ENCODE results near the gene SLC46A1. TPM values are rescaled to one million over a fixed set of nuclear protein-coding genes. Genes with fewer than 3 reads are reported as not detected.
"Not testable (repeated sequence)": the region's sequence is repeated elsewhere in the genome, so short reads cannot be mapped to it uniquely, and the experiment has no call there.

SLC46A1 gene
- 10 to 100 TPM; 13.3 to 18.6 (median 13.4) TPM for polyA plus RNA-seq (ENCODE audit: insufficient read length in 4 of 4)

DNA sequence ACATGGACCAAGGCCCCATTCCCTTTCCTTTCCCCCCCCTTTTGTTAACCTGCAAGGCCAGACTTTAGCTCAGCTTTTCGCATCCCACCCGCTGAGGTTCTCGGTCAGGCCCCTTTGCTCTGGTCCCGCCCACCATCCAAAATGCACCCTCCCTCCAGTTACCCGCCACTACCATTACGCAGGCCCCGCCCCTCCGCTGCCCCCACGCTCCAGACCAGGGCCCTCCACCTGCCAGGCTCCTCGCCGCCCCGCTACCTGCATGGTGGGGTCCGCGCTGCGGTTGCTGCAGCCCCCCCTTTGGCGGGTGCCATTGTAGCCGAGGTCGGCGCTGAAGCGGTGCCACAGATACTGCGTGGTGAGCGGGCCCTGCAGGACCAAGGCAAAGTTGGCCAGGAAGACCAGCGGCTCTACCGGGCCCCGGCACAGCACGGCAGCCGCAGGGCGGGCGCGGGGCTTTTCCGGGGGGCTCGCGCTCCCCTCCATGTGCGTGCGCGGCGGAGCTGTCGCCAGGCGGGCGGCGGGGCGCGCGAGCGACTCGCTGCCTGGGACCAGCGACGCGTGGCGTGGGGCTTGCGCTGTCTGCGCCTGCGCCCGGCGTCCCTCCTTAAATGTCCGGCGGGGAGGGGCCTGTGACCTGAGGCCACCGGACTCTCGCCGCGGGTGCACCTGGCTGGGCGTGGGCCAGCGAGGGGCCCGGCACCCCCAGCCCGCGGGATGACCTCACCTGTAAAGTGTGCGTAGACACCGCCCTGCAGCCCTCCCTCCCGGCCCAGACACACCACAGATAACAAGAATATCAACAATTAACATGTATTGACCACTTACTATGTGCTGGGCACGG is at the start of gene SLC46A1:
Gene SLC46A1, minus strand, starts transcription at position 581 of the 841 bp plus-strand sequence. Its CDS starts 98 bp downstream, at position 483.
- peak in 1 of 4 donors; percentile 29 for DNase-seq (ENCODE audit: low read depth in 4 of 4, low spot score in 2 of 4)

DNA sequence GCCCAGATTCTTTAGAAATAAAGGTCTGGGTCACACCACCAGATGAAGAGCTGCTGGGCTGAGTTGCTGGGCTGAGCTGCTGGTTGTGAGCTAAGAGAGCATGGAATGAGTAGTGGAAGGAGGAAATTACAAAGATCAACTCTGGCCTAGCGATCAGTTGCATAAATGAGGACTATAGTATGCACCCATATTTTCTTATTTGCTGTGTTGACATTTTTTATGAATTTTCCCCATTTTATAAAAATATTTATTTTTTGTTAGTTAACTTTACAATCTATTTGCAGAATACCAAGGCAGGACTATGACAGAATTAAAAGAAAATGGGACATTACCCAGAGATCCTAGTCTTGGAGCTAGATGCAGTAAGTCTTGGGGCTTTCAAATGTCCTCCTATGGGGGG is 43.8 kb upstream of the SLC46A1 start:
- DNase-seq (ENCODE audit: low read depth in 4 of 4, low spot score in 2 of 4): no peak

DNA sequence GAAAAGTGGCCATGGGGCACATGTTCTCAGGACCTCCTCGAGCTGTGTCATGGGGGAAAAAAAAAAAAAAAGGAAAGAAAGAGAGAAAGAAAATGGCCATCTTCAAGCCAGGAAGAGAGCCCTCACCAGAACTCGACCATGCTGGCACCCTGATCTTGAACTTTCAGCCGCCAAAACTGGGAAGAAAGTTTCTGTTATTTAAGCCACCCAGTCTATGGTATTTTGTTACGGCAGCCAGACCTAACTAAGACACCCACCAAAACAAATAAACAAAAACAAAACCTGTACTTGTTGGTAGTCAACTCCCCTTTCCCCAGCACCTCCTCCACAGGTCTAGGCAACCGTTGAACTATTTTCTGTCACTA is 41.4 kb upstream of the SLC46A1 start:
- DNase-seq (ENCODE audit: low read depth in 4 of 4, low spot score in 2 of 4): no peak

DNA sequence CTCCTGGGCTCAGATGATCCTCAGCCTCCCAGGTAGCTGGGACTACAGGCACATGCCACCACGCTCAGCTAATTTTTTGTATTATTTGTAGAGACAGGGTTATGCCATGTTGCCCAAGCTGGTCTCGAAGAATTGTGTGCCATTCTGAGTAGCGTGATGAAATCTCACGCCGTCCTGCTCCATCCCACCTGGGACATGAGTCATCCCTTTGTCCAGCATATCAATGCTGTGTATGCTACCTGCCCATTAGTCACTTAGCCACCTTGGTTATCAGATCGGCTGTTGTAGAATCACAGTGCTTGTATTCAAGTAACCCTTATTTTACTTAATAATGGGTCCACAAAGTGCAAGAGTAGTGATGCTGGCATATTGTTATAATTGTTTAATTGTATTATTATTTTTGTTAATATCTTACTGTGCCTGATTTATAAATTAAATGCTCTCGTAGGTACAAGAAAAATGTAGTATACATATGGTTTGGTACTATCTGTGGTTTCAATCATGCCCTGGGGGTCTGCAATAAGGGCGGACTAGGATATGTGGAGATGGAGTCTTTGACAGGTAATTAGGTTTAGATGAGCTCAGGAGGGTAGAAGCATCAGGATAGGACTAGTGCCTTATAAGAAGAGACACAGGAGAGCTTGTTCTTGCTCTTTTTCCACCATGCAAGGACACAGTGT is 40.8 kb upstream of the SLC46A1 start:
- no peak for DNase-seq (ENCODE audit: low read depth in 4 of 4, low spot score in 2 of 4)

DNA sequence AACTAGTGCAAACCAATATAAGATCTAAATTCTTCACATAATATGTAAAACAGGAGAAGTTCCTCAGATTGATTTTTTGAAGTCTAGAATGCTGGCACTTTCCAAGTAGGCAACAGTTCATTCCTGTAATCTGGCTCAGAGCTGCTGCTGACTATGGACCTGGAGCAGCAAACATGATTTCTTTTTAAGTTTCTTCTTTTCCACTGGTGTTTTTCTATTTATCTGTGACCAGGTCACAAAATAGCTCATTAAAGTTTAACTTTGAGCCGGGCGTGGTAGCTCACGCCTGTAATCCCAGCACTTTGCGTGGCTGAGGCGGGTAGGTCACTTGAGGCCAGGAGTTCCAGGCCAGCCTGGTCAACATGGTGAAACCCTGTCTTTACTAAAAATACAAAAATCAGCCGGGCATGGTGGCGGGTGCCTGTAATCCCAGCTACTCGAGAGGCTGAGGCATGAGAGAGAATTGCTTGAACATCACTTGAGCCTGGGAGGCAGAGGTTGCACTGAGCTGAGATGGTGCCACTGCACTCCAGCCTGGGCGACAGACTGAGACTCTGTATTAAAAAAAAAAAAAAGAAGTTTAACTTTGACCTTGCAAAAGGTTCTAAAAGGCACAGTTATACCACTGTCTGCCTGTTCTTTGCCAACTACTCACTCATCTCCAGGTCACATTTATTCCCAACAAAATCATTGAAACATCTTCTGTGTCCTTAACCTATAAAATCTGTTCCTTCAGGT is 38.1 kb upstream of the SLC46A1 start:
- DNase-seq (ENCODE audit: low read depth in 4 of 4, low spot score in 2 of 4): no peak

DNA sequence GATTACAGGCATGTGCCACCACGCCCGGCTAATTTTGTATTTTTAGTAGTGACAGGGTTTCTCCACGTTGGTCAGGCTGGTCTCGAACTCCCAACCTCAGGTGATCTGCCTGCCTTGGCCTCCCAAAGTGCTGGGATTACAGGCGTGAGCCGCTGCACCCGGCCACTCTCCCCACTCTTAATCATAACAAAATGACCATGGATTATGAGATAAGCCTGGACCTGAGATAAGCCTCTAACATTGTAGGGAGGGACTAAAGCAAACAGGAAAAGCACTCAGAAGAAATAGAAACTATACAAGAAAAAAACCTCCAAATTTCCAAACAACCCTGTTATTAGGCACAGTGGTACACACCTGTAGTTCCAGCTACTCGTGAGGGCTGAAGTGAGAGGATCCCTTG is 28.3 kb upstream of the SLC46A1 start:
- DNase-seq (ENCODE audit: low read depth in 4 of 4, low spot score in 2 of 4): not testable (repeated sequence)

DNA sequence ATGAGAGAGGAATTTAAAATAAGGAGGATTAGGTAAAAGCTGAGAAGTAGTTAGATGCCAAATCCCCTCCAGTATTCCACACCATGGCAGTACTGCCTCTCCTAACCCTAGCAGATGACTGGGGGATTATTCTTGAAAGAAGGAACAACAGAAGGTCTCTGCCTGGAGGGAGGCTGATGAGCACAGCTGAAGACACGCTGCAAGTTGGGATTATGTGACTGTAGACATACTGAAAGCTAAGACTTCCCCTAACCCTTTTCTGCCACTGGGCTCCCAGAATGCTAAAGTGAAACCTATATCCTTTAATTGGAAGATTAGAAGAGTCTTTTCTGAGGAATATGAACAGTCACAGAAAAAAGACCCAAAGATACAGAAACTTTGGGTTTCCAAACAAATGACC is 27.7 kb upstream of the SLC46A1 start:
- DNase-seq (ENCODE audit: low read depth in 4 of 4, low spot score in 2 of 4): no peak

DNA sequence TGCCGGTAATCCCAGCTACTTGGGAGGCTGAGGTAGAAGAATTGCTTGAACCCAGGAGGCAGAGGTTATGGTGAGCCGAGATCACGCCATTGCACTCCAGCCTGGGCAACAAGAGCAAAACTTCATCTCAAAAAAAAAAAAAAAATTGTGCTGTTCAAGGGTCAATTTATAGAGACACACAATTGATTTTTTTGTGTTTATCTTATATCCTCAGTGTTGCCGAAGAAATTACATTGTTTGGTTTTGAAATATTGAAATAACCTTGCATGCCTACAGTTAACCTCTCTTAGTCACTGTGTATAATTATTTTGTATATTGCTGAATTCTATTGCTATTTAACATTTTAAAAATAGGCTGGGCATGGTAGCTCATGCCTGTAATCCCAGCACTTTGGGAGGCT is 22.0 kb upstream of the SLC46A1 start:
- DNase-seq (ENCODE audit: low read depth in 4 of 4, low spot score in 2 of 4): not testable (repeated sequence)

DNA sequence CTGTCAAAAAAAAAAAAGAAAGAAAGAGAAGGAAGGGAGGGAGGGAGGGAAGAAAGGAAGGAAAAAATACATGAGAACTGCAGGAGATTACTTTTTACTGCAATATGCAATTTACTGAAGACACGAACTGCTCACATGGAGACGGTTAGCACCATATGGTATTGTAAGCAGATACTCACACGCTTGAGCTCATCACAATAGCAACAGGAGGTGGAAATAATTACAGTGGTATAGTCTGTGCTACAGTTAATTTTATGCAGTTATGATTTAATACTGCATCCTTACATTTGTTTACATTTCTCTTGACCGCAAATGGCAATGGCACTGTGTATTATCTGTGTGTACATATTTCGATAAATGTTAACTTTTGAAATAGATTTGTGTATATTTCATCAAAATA is 21.4 kb upstream of the SLC46A1 start:
- DNase-seq (ENCODE audit: low read depth in 4 of 4, low spot score in 2 of 4): no peak

DNA sequence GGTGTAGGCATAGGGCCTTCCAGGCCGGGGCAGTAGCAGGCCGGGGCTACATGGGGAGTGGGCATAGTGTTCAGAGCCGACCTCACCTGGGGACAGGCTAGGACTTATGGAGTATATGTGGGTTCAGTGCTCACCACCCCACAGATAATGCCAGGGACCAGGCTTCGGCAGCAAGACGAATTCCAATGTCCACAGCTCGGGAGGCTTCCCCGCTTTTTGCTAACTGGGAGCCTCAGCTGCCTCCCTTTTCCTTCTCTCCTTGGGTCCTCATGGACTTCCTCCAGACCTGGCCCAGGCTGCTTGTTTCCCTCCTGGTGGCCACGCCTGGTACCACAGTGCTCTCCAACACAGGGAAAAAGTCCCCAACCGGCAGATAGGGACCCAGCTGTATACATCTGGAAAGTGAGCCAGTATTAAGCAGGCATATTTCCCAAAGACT is 20.1 kb upstream of the SLC46A1 start:
- DNase-seq (ENCODE audit: low read depth in 4 of 4, low spot score in 2 of 4): no peak

DNA sequence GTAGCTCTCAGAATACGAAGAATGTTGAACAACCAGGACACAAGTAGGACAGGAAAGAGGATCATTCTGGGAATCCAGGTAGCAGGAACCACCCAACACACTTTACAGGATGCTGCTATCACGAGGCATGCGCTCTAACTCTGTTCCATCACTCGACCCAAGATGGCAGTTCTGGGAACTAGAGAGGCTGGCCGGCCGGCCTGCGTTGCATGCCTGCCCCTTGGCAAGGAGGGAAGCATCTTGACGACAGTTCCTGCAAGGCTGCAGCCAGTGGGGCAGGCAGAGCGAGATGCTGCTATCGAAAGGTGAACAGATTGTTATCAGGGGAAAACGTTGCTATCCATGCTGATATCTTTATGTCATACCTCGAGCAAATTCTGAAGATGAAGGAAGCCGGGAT is 19.2 kb upstream of the SLC46A1 start:
- no peak for DNase-seq (ENCODE audit: low read depth in 4 of 4, low spot score in 2 of 4)

DNA sequence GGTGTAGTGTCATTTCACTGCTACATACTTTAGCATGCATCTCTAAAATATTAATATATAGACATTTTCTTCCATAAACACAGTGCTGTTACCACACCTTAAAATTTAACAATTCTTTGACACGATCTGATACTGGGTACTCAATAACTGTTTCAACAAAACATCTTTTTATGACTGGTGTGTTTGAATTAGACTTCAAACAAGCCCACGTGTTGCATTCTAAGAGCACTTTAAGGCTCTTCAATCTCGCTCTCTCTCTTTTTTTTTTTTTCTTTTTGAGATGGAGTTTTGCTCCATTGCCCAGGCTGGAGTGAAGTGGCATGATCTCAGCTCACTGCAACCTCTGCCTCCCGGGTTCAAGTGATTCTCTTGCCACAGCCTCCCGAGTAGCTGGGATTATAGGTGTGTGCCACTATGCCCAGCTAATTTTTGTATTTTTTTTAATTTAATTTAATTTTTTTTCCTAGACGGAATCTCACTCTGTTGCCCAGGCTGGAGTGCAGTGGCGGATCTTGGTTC is 15.8 kb upstream of the SLC46A1 start:
- no peak for DNase-seq (ENCODE audit: low read depth in 4 of 4, low spot score in 2 of 4)

DNA sequence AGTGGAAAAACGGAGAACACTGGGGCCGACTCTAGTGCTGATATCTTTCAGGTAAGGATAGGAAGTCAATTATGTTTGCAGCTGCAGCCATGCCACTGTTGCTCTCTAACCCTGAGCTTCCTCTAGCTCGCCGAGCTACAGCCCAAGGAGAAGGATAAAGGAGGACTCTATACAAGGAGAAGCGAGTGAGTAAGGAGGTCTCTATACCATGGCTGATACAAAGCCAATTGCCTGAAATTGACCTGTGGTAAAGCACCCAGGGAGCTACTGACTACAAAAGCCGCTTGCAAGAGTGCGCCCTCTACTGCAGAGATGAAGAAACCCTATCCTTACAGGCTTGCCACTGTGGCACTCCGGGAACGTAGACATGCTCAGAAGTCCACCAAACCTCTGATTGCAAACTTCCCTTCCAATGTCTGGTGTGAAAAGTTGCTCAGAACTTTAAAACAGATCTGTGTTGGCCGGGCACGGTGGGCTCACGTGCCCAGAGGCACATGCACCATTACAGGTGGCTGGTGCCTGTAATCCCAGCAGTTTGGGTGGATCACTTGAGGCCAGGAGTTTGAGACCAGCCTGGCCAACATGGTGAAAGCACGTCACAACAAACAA is 10.8 kb upstream of the SLC46A1 start:
- no peak for DNase-seq (ENCODE audit: low read depth in 4 of 4, low spot score in 2 of 4)

DNA sequence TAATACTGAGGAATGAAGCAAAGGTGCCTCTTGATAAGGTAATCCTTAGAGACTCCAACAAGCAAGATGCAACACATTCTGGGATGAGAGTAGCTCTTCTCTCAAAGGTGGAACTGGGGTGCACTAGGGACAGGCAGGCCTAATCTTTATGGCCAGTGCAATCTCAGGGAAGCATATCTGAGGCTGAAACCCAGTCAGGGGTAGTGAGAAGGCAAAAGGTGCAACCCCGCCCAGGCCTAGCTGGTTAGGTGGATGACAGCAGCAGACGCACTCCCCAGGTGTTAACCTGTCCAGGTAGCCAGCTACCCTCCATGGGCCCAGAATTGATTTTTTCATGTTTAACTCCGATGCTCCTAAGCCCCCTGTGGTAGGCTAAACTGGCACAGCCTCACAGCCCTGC is 9.9 kb upstream of the SLC46A1 start:
- DNase-seq (ENCODE audit: low read depth in 4 of 4, low spot score in 2 of 4): no peak

DNA sequence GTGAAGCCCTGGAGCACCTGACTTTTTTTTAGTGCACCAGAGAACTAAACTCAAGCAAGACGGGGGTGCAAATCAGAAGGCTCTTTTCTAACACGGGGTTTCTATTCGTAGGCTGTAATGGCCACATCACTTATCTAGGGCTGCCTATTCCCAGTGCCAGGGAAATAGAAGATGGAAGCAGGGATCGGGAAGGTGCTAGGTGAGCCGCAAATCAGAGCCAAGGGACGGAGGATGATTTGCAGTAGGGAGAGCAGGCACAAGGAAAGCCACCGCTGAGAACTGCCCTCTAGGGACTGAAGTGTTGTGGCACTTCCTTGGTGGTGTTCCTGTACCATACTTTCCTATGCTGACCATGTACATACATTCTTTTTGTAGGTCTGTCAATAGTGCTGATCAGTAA is 7.8 kb upstream of the SLC46A1 start:
- DNase-seq (ENCODE audit: low read depth in 4 of 4, low spot score in 2 of 4): no peak

DNA sequence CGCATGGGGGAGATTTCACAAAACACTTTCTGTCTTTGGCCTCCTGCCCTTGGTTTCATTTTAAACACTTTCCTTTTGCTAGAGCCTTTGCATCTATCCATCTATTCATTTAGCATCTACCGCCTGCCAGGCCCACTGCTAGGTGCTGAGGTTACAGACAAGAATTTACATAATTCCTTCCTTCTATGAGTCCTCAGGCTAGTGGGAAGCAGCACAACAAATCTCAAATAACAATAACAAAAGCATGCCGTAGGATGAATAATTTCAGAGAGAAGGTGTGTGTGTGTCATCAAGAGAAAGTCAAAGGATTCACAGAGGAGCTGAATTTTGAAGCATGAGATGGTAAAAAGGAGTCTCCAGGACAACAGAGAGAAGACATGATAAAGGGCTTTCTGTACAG is 6.1 kb upstream of the SLC46A1 start:
- no peak for DNase-seq (ENCODE audit: low read depth in 4 of 4, low spot score in 2 of 4)

DNA sequence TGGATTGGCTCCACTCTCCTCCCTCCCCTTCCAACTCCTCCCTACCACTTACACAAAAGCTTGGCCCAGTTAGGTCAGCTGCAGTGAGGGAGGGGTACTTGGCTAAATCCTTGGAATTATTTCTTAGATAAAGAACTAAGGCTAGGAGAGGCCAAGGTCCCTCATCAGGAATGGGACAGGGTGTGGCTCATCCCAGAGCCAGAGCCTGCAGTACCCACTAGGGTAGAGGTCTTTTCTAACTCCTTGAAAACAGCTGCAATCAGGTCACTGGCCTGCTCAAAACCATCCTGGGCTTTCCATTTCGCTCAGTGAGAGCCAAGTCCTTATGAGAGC is 1.9 kb upstream of the SLC46A1 start:
- DNase-seq (ENCODE audit: low read depth in 4 of 4, low spot score in 2 of 4): no peak

DNA sequence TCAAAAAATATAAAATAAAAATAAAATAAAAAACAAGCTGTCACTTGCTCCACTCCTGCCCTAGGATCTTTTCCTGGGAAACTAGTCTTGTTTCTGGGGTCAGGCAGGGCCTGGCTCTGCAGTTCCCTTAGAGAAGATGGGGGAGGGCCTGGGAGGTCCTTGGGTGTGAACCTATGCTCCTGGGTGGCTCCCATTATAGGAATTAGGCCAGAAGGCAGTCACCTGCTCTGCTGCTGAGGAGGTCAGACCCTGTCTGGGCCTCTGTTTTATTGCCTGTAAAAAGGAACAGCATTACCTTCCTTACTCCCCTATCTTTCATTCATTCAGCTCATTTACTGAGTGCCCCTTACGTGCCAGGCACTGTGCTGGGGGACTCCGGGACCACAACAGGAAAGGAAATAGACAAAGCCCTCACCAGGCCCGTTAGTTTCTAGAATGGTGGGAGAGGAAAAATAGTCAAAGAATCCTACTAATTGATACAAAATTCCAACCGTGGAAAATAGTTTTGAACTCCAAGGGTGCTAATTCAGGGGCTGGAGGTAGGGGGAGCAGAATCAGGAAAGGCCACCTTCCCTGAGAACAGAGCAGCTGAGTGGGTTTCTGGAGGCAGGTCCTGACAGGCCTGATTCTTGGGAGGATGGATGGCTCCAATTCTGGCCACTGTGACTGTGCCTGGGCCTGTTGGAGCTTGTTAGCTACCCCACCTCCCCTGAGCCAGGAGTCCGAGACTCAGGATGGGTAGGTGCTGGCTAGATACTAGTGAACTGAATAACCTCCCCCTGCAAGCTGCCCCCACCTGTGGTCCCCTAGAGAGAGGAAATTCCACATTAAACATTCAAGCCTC is 1.3 kb upstream of the SLC46A1 start:
- no peak for DNase-seq (ENCODE audit: low read depth in 4 of 4, low spot score in 2 of 4)

DNA sequence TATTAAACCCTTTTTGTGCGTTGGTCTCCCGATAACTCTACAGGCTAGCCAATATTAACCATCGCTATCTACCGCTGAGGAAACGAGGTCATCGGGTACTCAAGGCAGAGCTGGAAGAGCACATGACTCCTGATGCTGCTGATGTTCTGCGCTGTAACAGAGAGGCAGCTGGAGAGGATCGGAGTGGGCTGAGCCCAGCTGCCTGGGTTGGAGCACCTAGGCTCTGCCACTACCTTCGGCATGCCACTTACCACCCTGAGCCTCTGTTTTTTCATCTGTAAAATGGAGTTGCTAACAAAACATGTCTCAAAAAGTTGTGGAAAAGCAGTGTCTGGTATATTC is 432 bp upstream of the SLC46A1 start:
- no peak for DNase-seq (ENCODE audit: low read depth in 4 of 4, low spot score in 2 of 4)

All from left renal cortex interstitium (tissue), 4 donors.